K562 (cell line): ENCODE results near the gene RDH14.

ENCODE experiments used
- LARP7 ChIP-seq: fragments of 450-650 bp; IDR thresholded peaks from 2 replicates; pipeline ENCODE4 v1.6.1; 2016
- POLR2A ChIP-seq: fragments of 450-650 bp; conservative IDR thresholded peaks from 2 replicates; pipeline ENCODE4 v1.6.1; 2016

GRCh38 chr2:18525852-18526251 is 34.6 kb downstream of the RDH14 start:
- TF ChIP-seq LARP7 (no peak), POLR2A (no peak)
